GM12865 (cell line): Measurements from ENCODE around the gene HGS.
A peak's percentile ranks its signal among the peaks of the same experiment; 100 is the strongest.

Experiments used
- DNase-seq: peaks from one replicate; pipeline ENCODE4 v3.0.0; 2010; ENCODE audit warnings: low read depth
- H3K4me3 ChIP-seq: 2 replicates; pipeline ENCODE4 v1.5.1; 2011; ENCODE audit warnings: mild to moderate bottlenecking, low read depth, low read length, control low read depth
- TF ChIP-seq, protein P1 (sequence below): IDR thresholded peaks from 2 replicates; pipeline ENCODE4 v1.5.1; 2011; ENCODE audit warnings: low read length, control low read depth, low read depth, inconsistent platforms; ENCODE audit not compliant: insufficient read depth; ENCODE audit errors: missing control alignments

HGS gene

DNA sequence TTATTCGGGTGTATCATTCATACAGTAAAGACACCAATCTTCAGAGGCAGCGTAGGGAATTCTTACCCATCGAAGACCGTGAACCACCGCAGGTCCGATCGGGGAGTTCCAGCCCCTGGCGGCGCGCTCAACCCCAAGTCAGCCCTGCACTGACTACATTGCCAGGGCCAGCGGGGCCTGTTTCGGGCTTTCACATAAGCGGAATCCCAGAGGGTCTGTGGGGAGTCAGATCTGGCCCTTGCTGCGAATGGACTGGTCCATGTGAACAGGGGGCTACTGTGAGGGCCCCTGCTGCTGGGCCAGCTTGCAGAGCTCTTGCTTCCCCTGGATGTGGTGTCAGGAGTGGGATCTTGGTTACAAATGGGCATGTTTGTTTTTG, 35.1 kb upstream of the HGS start:
- H3K4me3 ChIP-seq: no peak overlapping the region
- no peak for DNase-seq
- TF ChIP-seq, protein P1, sequence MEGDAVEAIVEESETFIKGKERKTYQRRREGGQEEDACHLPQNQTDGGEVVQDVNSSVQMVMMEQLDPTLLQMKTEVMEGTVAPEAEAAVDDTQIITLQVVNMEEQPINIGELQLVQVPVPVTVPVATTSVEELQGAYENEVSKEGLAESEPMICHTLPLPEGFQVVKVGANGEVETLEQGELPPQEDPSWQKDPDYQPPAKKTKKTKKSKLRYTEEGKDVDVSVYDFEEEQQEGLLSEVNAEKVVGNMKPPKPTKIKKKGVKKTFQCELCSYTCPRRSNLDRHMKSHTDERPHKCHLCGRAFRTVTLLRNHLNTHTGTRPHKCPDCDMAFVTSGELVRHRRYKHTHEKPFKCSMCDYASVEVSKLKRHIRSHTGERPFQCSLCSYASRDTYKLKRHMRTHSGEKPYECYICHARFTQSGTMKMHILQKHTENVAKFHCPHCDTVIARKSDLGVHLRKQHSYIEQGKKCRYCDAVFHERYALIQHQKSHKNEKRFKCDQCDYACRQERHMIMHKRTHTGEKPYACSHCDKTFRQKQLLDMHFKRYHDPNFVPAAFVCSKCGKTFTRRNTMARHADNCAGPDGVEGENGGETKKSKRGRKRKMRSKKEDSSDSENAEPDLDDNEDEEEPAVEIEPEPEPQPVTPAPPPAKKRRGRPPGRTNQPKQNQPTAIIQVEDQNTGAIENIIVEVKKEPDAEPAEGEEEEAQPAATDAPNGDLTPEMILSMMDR: no peak

DNA sequence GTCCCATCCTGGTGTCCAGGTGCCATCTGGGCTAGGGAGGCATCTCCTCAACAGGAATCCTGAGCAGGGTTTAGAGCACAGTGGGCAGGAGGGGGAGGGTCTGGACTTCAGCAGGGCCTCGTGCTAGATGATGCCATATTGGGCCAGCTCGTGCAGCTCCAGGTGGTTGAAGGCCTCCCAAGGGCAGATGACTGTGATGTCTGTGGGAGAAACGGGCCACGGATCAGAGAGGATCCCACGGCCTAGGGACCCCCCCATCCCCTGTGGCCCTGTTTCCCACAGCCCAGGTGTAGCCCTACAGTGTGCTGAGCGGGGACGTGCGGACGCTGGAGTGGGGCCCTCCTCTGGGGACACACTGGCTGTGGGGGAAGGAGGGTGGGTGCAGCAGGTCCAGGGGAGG, 32.9 kb upstream of the HGS start:
- H3K4me3 ChIP-seq: no peak overlapping the region
- TF ChIP-seq, protein P1: no peak

GRCh38 chr17:81651692-81652091, 32.1 kb upstream of the HGS start:
- DNase-seq: no peak
- H3K4me3 ChIP-seq: no peak overlapping the region
- TF ChIP-seq, protein P1: no peak

More for the DNA sequence above, 32.9 kb upstream of the HGS start:
- DNase-seq: no peak

DNA sequence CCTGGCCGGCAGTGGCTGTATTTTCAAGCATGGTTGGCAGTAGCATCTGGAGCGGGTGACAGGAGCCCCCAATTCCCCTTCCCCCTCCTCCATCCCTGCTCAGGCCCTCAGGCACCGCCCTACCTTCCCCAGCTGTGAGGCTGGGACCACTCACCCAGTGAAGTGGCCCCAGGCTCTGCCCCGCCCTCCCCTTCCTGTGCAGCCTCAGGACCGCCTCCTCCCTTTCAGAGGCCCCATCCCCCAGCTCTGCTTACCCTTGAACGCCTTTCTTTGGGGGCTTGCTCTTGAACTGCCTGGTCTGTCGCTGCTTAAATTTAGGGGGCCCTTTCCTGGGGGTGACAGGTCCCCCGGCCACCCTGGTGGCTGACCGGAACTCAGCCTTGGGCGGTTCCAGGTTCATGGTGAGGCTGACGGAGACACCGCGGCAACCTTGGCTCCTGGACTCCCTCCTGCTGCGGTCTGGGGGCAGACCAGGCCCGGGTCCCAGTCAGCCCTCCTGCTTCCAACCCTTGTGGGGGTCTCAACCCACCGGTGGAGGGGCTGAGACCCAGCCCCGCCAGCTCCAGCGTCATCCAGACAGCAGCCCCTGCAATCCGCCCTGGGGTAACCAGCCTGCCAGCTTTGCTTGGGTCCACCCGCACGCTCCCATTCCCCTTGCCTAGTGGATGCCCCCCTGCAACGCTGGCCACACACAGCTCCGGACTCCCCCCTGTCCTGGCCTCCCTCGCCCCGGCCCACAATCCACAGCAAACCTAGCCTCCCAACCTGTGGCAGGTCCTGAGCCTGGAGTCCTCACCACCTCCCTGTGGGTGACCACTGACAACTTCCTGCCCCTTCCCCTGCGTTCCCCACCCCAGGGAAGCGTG, 30.7 kb upstream of the HGS start:
- peak overlapping the region; percentile 56 for H3K4me3 ChIP-seq
- peak; percentile 37 for DNase-seq
- TF ChIP-seq, protein P1: no peak

DNA sequence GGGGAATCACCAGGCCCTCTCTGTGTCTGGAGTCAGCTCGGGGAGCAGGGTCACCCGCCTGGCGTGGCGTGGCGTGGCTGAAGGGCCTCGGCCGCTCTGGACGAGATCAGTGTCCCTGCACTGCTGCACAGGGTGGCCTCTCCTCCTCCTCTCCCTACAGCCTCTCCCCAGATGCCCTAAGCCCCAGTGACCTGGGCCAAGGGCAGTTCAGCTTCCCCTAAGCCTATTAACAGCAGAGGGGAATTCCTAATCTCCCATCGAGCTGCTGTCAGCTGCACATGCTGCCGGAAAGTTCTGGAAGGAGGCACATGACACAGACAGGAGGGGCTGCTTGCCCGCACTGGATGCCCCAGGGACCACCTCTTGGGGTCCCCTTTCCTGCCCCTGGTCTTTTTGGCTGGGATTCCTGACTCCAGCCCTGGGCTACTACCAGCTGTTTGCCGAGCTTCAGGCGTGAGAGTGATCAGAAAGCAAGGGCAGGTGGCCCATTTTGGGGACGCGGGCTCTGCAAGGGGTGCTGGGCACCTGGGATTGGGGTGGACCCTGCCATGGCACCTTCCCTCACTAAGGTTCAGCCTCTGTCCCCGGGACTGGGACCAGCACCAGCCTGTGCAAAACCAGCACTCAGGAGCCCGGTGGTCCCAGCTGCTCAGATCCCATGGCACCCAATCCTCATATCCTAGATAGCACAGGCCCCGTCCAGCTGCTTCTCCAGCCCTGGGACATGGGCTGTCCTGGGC, 28.3 kb upstream of the HGS start:
- H3K4me3 ChIP-seq: no peak overlapping the region
- TF ChIP-seq, protein P1: no peak
- DNase-seq: no peak

DNA sequence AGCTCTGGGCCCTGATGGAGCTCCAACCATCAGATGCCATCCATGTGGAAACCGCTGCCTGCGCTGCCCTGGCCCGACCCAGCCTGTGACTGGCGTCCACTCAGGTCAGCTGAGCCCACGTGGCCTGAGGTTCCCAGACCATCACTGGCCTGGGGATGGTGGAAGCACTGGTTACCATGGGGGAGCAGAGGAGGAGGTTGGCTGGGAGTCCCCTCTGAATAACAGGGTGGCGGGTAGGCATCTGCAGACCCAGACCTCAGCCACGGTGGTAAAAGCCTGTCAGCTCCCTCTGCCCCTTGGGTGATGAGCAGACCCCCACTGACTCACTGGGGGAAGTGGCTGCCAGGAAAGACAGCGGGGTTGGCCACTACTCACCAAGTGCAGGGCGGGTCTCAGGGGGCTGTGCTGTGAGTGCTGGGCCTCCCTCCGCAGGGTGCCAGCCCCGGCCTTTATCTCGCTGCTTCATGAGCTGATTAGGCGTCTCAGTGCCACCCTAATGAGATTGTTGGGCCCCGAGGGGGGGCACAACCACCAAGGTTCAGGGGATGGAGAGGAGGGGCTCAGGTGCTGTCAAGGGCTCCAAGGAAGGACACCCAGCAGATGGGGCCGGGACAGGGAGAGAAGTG, 27.6 kb upstream of the HGS start, which contains the start of gene PDE6G:
Gene PDE6G, minus strand, starts transcription at position 425 of the 626 bp plus-strand sequence. CDS start 3,237 bp downstream, outside the sequence.
- no peak within 1 kb of the TSS for H3K4me3 ChIP-seq
- no peak for DNase-seq
- TF ChIP-seq, protein P1: no peak
